Type B pancreatic cell (in vitro differentiated cells): Measurements from ENCODE around the gene CTBP2. TPM values are rescaled to one million over a fixed set of nuclear protein-coding genes. Genes with fewer than 3 reads are reported as not detected.
A peak's percentile ranks its signal among the peaks of the same experiment; 100 is the strongest.

Experiments used
- DNase-seq: peaks from one replicate; pipeline ENCODE4 v3.0.0; 2021; ENCODE audit warnings: mixed read lengths; ENCODE audit not compliant: unreplicated experiment; ENCODE audit errors: extremely low spot score
- H3K27ac Mint-ChIP-seq: 2 replicates; pipeline ENCODE4 v1.8.0; 2021; ENCODE audit warnings: mild to moderate bottlenecking, mixed read lengths
- H3K27me3 Mint-ChIP-seq: 2 replicates; pipeline ENCODE4 v1.8.0; 2021; ENCODE audit warnings: mixed read lengths
- H3K36me3 Mint-ChIP-seq: 2 replicates; pipeline ENCODE4 v1.8.0; 2021; ENCODE audit warnings: mixed read lengths
- H3K4me1 Mint-ChIP-seq: one replicate; pipeline ENCODE4 v1.8.0; 2021; ENCODE audit warnings: mixed read lengths; ENCODE audit not compliant: unreplicated experiment
- H3K4me3 Mint-ChIP-seq: 2 replicates; pipeline ENCODE4 v1.8.0; 2021; ENCODE audit warnings: mild to moderate bottlenecking, mixed read lengths
- H3K9me3 Mint-ChIP-seq: 2 replicates; pipeline ENCODE4 v1.8.0; 2021; ENCODE audit warnings: mixed read lengths
- CTCF ChIP-seq: fragments of 200-600 bp; sonication (generic); conservative IDR thresholded peaks from 2 replicates; pipeline ENCODE4 v1.5.0; 2021; ENCODE audit warnings: antibody characterized with exemption, mild to moderate bottlenecking
- total RNA-seq: library from RNA; stranded (reverse); gene quantifications from 2 replicates; pipeline ENCODE4 v1.2.1, GENCODE V29; 2021; ENCODE audit warnings: low replicate concordance

The CTBP2 gene
- total RNA-seq, 1 donor from 2014 or later, result 113 TPM

DNA sequence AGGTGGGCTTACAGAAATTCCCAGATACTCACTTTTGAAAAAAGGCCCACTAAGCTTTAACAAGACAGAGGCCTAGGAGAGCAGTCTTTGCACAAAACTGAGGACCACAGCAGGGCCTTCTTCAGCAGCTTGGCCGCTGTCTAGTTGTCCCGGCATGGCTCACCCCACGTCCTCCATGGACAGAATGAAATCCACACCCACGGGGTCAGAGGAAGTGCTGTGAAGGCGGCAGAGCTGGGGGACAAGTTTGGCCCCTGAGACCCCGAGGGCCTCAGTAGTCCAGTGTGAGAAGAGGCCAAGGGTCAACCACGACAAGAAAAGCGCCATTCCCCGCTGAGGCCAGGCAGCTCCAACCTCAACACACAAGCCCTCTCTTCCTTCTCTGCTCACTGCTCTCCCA, 139.5 kb downstream of the CTBP2 start:
- H3K27me3 Mint-ChIP-seq, result no peaks in the 10 kb centered on the region
- H3K4me3 Mint-ChIP-seq, result no peak overlapping the region
- DNase-seq, result no peak
- H3K27ac Mint-ChIP-seq, result no peak overlapping the region
- peaks cover 39% of the 10 kb centered on the region for H3K36me3 Mint-ChIP-seq
- H3K4me1 Mint-ChIP-seq, result peaks cover 39% of the 10 kb centered on the region
- peaks cover 7% of the 10 kb centered on the region for H3K9me3 Mint-ChIP-seq
- TF ChIP-seq CTCF, result no peak

DNA sequence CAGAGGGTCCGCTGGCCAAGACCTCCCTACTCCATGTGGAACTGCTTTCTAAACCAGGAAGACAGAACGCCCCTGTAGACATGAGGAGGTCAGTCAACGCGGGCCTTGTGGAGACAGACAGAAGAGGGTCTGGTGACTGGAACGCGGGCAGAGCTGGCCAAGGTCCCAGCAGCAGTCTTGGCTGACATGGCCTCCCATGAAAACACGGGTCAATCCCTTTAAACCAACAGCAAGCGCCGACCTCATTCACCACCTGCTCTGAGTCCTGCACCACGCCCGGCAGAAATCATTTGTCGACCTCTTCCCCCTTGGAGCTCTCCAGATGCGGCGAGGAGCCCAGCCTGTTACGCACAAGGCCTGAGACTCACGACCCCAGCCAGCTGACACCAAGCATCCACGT, 140.0 kb downstream of the CTBP2 start:
- peaks cover 7% of the 10 kb centered on the region for H3K9me3 Mint-ChIP-seq
- no peak for TF ChIP-seq CTCF
- peaks cover 37% of the 10 kb centered on the region for H3K4me1 Mint-ChIP-seq
- peaks cover 36% of the 10 kb centered on the region for H3K36me3 Mint-ChIP-seq
- no peak overlapping the region for H3K27ac Mint-ChIP-seq
- DNase-seq, result no peak
- H3K4me3 Mint-ChIP-seq, result no peak overlapping the region
- H3K27me3 Mint-ChIP-seq, result no peaks in the 10 kb centered on the region

DNA sequence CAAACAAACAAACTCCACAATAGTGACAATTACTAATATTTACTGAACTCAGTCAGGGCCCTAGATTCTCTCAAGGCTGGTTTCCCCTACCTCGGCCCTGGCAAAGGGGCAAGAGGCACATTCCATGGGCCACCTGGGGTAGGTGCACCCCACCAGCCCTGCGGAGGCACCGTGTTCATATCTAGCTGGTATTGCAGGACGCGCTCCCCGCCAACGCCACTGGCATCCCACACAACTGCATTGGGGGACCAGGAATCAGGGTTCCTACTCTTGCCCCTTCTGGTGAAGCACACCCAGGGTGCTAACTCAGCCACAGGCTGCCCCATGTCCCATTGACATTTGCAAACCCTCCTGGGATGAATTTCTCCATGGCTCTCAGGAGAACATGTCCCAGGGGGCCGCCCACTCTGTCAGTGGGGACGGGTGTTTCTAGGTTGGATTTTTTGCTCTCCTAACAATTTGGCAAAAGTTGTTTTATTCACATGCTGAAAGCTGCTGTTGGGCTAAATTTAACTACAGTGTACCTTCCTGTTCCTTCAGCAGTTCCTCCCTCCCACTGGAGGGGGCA, 141.7 kb downstream of the CTBP2 start:
- Mint-ChIP-seq H3K27me3 (no peaks in the 10 kb centered on the region), H3K4me1 (peaks cover 25% of the 10 kb centered on the region), H3K27ac (no peak overlapping the region), H3K36me3 (peaks cover 38% of the 10 kb centered on the region), H3K4me3 (no peak overlapping the region), H3K9me3 (peaks cover 7% of the 10 kb centered on the region)
- DNase-seq, result no peak
- no peak for TF ChIP-seq CTCF

DNA sequence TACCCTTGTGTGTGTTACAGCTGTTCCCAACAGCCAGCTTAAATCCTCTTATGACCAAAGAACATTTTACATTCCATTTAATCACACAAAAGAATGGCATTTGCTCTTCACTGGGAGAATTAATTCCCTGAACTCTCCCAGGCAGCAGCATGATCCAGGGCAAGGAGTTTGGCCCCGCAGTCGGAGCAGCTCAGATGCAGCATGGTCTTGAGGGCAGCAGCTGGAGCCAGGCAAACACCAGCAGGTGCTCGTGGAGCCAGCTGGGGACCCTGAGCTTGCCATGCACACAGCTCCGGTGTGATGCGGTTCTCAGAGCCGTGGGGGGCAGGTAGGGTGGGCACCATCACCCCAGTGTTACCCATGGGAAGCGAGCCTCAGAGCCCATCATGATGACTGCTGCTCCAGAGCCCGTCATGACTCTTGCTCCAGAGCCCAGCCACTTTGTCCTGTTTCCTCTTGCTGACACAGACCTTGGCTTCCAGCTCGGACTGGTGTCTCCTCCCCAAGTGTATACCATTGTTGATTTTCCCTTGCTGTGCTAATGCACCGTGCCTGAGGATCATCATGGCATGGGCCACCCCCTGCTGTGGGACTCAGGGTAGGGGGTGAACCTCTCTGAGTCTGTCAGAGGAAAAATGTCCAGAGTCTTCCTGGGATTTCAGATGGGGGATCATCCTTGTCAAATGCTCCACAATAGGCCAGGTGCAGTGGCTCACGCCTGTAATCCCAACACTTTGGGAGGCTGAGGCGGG, 142.6 kb downstream of the CTBP2 start:
- Mint-ChIP-seq H3K27me3 (no peaks in the 10 kb centered on the region), H3K4me3 (no peak overlapping the region), H3K36me3 (peaks cover 36% of the 10 kb centered on the region), H3K4me1 (peaks cover 18% of the 10 kb centered on the region), H3K9me3 (peaks cover 7% of the 10 kb centered on the region), H3K27ac (no peak overlapping the region)
- DNase-seq, result no peak
- no peak for TF ChIP-seq CTCF

DNA sequence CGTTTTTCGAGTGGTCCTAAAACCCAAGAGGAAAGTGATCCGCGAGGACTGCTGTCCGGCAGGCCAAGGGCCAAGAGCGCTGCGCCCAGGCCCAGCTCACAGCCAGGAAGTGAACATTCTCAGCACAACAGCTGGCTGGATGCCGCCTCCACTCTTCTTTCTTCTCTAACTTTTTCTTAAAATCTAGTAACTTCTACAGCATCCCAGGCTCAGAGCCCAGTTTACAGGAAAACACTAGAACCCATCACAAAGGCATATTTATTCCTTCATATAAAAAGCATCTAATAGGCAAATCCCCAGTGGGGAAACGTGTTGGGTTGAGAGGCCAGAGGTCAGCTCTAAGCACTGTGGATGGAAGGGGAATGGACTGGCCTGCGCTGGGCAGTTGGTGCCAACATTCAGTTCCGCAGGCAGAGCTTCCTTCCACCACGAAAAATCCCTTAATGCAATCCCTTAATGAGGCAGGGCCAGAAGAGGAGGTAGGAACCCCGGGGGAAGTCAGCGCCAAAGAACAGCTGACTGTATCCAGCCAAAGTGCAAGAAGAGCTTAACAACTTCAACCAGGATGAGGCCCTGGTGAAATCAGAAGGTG, 143.7 kb downstream of the CTBP2 start:
- peaks cover 13% of the 10 kb centered on the region for H3K4me1 Mint-ChIP-seq
- H3K27ac Mint-ChIP-seq, result peak overlapping the region; percentile 20

More for the DNA sequence above, 143.7 kb downstream of the CTBP2 start:
- DNase-seq, result no peak
- no peak for TF ChIP-seq CTCF
- Mint-ChIP-seq H3K9me3 (peaks cover 7% of the 10 kb centered on the region), H3K4me3 (no peak overlapping the region), H3K27me3 (no peaks in the 10 kb centered on the region), H3K36me3 (peaks cover 32% of the 10 kb centered on the region)
